ENCODE data around the gene CAMK2G.

DNA sequence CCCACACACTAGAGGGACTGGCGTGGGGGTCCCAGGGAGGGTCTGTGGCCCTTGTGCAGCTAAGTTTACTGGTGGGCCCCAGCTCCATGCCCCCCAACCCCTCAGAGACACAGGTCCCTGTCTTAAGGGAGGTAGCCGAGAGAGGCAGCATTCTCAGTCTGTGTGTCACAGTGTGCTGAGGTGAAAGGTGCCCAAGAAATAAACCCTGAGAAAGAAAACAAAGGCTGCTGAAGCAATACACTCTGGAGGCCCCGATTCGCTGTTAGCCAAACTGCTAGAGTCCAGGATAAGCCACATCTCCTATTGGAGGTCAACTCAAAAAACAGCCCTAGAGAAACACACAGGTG lies 34.3 kb downstream of the CAMK2G start:
- TF ChIP-seq, protein P1, sequence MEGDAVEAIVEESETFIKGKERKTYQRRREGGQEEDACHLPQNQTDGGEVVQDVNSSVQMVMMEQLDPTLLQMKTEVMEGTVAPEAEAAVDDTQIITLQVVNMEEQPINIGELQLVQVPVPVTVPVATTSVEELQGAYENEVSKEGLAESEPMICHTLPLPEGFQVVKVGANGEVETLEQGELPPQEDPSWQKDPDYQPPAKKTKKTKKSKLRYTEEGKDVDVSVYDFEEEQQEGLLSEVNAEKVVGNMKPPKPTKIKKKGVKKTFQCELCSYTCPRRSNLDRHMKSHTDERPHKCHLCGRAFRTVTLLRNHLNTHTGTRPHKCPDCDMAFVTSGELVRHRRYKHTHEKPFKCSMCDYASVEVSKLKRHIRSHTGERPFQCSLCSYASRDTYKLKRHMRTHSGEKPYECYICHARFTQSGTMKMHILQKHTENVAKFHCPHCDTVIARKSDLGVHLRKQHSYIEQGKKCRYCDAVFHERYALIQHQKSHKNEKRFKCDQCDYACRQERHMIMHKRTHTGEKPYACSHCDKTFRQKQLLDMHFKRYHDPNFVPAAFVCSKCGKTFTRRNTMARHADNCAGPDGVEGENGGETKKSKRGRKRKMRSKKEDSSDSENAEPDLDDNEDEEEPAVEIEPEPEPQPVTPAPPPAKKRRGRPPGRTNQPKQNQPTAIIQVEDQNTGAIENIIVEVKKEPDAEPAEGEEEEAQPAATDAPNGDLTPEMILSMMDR (IDR thresholded peaks at IDR 0.05; ENCODE audit: low read depth, low read length, poor library complexity, severe bottlenecking), result no peak
- no peak for TF ChIP-seq EZH2phosphoT487 (IDR thresholded peaks at IDR 0.05; ENCODE audit: borderline replicate concordance, low read length)

All from DOHH2 (cell line).